Stimulated activated CD8-positive, alpha-beta memory T cell treated with anti-CD3 and anti-CD28 coated beads, Interleukin-2, amount 100 ng/mL, for 1 hour (primary cell): ENCODE data around the gene ANKRD52.
"Not testable (repeated sequence)": the region's sequence is repeated elsewhere in the genome, so short reads cannot be mapped to it uniquely, and the experiment has no call there.

ENCODE experiments used
- DNase-seq, 2 donors: peaks; one replicate each; pipeline ENCODE4 v3.0.0-alpha.2; 2020; ENCODE audit warnings: low read depth in 2 of 2

ANKRD52 gene

DNA sequence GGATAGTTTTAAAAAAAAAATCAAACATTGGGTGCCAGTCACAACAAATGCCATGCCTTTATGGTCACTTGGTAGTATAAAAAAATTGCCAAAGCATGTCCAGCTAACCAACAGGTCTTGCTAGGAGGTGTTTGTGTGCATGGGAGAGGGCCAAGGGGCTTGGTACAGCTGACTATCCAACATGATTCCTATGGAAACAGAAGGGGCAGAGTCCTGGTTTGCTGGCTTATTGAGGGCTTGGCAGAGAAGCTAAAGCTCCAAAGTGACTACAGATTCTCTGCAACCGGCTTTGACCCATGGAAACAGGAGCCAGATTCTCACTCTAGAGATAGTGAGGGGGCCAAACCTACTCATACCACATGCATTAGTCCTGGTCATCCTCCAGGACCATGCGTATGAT, 14.3 kb upstream of the ANKRD52 start:
- not testable (repeated sequence) for DNase-seq

DNA sequence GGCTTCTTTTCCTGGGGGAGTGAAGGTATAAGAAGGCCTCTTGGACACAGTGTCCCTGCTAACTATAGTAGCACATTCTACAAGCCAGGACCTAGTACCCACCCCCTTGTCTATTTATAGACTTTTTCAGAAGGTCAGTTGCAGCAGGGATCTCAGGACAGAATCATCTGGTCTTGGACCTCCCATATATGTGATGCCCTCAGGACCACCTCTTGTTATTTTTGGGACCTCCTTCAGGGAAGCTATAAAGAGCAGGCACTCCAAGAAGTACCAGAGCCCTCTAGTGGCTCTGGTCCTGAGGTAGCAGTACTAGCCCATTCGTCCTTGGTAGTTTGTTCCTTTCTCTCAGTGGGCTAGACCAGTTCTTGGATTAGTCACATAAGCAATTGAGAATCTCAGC, 12.8 kb upstream of the ANKRD52 start:
- no peak for DNase-seq

GRCh38 chr12:56267443-56268071, 9.4 kb upstream of the ANKRD52 start:
- DNase-seq: no peak

GRCh38 chr12:56266693-56267442, 8.7 kb upstream of the ANKRD52 start, which contains the start of gene COQ10A:
Gene COQ10A, plus strand, starts transcription at chr12:56266942. Its CDS starts 177 bp downstream, at chr12:56267119.
- peak; percentile 74 to 80 for DNase-seq

- not testable (repeated sequence) for DNase-seq
Measured at GRCh38 chr12:56266068-56266692, 8.0 kb upstream of the ANKRD52 start.

DNA sequence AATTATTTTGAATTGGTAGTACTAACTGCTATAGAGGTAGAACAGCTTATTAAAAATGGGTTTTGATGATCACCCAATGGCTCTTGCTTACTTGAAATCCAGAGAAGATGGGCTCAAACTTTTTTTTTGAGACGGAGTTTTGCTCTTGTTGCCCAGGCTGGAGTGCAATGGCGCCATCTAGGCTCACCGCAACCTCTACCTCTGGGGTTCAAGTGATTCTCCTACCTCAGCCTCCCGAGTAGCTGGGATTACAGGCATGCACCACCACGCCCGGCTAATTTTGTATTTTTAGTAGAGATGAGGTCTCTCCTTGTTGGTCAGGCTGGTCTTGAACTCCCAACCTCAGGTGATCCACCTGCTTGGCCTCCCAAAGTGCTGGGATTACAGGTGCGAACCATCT, 4.8 kb upstream of the ANKRD52 start:
- not testable (repeated sequence) for DNase-seq

- DNase-seq: no peak
Measured at GRCh38 chr12:56261503-56262232, 3.5 kb upstream of the ANKRD52 start.

- DNase-seq: no peak
Measured at GRCh38 chr12:56260921-56261320, 2.7 kb upstream of the ANKRD52 start.

DNA sequence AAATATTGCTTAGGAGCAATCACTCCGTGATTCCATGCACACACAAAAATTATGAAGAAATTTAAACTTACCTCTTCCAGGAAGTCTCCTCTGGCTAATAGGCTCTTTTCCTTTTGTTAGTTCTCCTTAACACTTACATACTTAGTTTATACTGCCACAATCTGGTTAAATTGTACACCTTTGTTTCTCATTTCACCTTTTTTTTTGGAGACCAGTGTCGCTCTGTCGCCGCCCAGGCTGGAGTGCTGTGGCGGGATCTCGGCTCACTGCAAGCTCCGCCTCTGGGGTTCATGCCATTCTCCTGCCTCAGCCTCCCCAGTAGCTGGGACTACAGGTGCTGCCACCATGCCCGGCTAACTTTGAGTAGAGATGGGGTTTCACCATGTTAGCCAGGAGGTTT, 2.2 kb upstream of the ANKRD52 start:
- no peak for DNase-seq

DNA sequence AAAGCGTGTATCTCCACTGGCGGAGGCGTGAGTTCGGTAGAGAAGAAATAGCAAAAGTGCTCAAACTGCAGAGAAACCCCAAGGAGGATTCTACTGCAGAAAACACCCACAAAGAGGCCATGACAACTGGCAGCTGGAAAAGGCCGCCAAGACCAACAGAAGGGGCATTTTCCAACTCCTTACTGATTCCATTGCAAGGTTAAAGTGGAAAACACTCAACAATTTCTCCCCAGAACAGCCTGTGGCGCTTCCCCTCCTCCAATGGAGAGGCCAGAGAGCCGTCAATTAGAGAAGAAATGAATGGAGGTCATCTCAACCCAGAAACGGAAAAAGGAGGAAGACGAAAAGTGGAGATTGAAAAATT, 618 bp upstream of the ANKRD52 start:
- no peak for DNase-seq

DNA sequence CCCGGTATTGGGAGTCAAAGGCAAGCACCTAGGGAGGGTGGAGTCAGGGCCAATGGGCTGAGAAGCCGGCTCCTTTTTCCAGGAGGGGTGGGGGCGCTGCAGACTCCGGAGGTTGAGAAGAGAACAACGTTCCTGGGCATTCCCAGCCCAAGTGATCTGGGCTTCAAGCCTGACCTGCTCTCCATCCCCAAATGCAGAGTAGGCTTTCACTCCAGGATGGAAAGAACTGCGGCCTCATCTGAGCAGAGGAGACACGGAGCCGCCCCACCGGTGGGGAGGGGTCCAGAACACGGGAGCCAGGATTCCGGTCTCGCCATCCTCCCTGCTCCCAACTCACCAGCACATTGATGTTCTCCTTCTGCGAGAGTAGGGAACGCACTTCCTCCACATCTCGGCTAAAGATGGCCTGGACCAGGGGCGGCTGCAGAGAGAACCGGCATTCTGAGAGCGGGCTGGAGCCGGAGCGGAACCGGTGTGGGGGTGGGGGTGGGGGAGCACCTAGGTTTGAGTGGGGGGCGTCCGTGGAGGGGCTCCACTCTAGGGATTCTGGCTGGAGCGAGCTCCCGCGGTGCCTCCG, 605 bp downstream of the ANKRD52 start:
- DNase-seq: no peak

DNA sequence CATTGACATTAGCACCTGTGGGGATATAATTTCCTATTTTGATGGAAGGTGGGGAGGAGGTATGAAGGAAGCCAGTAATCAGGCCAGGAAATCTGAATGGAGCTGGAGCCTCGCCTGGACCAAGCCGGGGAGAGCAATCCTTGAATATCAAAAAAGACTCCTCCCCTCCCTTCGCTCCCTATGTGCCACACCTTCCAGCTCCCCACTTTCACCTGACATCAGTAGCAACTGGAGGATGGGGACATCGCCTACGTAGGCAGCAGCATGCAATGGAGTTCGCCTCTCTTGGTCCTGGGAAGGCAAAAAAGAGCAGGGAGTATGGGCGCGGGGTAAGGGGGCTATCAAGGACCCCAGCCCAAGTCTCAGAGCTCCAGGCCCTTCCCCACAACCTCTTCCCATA, 1.1 kb downstream of the ANKRD52 start:
- no peak for DNase-seq

GRCh38 chr12:56256326-56256960, 1.7 kb downstream of the ANKRD52 start:
- no peak for DNase-seq

GRCh38 chr12:56255671-56256070, 2.5 kb downstream of the ANKRD52 start:
- DNase-seq: no peak

DNA sequence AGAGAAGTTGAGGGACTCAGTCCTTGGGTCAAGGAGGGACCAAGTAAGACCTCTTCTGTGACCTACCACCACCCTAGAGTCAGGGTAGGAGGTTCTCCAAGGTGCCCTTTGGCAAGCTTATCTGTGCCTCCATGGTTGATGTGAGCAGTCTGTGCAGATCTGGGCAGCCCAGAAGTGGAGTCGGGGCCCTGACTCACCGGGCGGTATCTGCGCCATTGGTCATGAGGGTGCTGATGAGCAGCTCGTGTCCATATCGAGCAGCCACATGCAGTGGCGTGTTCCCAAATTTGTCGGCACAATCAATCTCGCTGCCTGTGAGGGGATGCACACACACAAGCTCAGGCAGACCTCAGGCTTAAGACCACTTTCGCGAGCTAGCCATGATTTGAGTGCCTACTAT, 5.1 kb downstream of the ANKRD52 start:
- DNase-seq: no peak

DNA sequence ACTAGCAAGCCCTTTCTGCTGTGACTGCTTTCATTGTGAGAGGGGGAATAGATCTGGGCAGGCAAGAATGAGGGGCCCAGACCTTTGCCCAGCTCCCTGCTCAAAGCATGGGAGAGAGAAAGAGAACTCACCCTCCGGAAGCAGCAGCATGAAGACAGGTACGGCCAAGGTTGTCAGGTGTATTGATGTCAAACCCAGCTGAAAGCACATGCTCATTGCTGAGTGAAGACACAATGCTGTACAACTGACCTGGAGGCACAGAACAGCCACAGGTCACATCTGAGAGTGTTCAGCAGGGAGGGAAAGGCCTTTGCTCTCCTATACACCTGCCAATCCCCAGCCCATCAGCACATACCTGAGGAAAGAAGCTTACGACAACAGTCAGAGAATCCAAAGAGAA, 5.5 kb downstream of the ANKRD52 start:
- no peak for DNase-seq

GRCh38 chr12:56248711-56249110, 9.5 kb downstream of the ANKRD52 start:
- no peak for DNase-seq

DNA sequence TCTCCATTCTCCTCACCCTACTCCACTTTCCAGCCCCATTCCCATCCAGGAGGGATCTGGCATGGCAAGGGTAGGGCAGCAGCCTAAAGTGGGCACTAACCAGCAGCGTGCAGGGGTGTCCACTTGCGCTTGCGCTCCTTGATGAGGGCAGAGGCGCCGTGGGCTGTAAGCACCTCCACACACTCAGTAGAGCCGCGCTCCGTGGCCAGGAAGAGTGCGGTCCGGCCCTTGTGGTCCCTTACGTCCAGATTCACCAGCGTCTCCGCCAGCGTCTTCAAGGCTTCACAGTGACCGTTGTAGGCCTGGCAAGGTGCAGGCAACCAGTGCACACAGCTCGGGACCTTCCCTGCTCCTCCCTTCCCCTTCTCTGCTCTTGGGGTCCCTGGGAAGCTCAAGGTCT, 10.3 kb downstream of the ANKRD52 start:
- DNase-seq: no peak

DNA sequence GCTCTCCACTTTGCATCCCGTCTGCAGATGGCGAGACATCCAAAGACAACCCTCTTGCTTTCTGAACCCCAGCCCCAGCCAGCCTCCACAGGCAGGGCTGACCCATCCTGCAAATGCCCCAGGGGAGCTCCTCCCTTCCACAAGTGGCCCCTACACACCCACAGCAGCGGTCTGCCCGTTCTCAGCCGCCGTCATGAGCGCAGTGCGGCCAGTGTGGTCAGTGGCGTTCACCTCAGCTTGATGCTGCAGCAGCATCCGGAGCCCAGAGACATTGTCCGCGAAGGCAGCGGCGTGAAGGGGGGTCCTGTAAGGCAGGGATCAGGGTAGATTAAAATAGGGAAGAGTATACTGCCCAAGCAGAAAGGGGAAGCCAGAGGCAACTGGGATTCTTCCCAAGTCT, 13.7 kb downstream of the ANKRD52 start:
- DNase-seq: no peak

DNA sequence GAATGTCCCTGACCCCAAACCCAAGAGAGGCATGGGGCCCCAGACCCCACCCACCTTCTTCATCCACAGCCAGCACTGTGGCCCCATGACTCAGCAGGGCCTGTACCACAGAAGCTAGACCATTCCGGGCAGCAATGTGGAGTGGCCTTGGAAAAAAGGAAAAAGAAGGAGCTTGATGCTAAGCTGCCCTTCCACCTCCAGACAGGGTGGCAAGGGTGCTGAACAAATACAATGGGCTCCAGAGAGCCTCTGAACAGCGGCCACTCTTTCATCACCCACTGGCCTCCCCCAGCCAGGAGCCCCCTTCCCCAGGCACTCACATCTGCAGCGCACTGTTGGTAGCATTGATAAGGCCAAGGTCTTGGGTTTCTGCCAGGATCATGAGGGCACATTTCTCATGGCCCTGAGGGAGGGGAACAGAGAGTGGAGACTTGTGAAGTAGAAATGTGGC, 14.4 kb downstream of the ANKRD52 start:
- no peak for DNase-seq

- no peak for DNase-seq
Measured at GRCh38 chr12:56242986-56243385, 15.2 kb downstream of the ANKRD52 start.
